H9 (cell line): ENCODE measurements around the gene SOSTDC1. TPM values are rescaled to one million over a fixed set of nuclear protein-coding genes. Genes with fewer than 3 reads are reported as not detected.

Experiments
- DNase-seq: peaks from one replicate; pipeline ENCODE4 v3.0.0-alpha.2; 2017
- H2AFZ ChIP-seq: one replicate; pipeline ENCODE4 v1.6.1; 2013; ENCODE audit warnings: mild to moderate bottlenecking, low read length, control low read depth, moderate library complexity
- H2AK5ac ChIP-seq: 2 replicates; pipeline ENCODE4 v1.6.1; 2013; ENCODE audit warnings: low read length, control low read depth, mixed read lengths; ENCODE audit not compliant: insufficient read length
- H2BK120ac ChIP-seq: one replicate; pipeline ENCODE4 v1.6.1; 2013; ENCODE audit warnings: low read depth, mild to moderate bottlenecking, low read length, control low read depth, inconsistent platforms; ENCODE audit not compliant: poor library complexity, severe bottlenecking
- H2BK12ac ChIP-seq: 2 replicates; pipeline ENCODE4 v1.6.1; 2013; ENCODE audit warnings: low read length, control low read depth, mixed read lengths, low read depth; ENCODE audit not compliant: insufficient read length
- H2BK15ac ChIP-seq: 2 replicates; pipeline ENCODE4 v1.6.1; 2013; ENCODE audit warnings: low read depth, low read length, control low read depth
- H2BK20ac ChIP-seq: one replicate; pipeline ENCODE4 v1.6.1; 2013; ENCODE audit warnings: low read depth, mild to moderate bottlenecking, low read length, control low read depth, inconsistent platforms; ENCODE audit not compliant: poor library complexity, severe bottlenecking
- H2BK5ac ChIP-seq: 2 replicates; pipeline ENCODE4 v1.6.1; 2013; ENCODE audit warnings: low read length, control low read depth, mixed read lengths; ENCODE audit not compliant: insufficient read length
- H3K14ac ChIP-seq: 2 replicates; pipeline ENCODE4 v1.6.1; 2013; ENCODE audit warnings: low read length, control low read depth; ENCODE audit not compliant: insufficient read depth
- H3K18ac ChIP-seq: 2 replicates; pipeline ENCODE4 v1.6.1; 2013; ENCODE audit warnings: low read depth, mild to moderate bottlenecking, mixed read lengths, low read length, control low read depth; ENCODE audit not compliant: insufficient read length
- H3K23ac ChIP-seq: 2 replicates; pipeline ENCODE4 v1.6.1; 2013; ENCODE audit warnings: low read length, control low read depth, mixed read lengths, low read depth; ENCODE audit not compliant: insufficient read length
- H3K23me2 ChIP-seq: 2 replicates; pipeline ENCODE4 v1.6.1; 2013; ENCODE audit warnings: low read depth, mild to moderate bottlenecking, mixed read lengths, low read length, control low read depth; ENCODE audit not compliant: insufficient read length, poor library complexity, severe bottlenecking
- H3K27ac ChIP-seq: 2 replicates; pipeline ENCODE4 v1.5.1; 2013; ENCODE audit warnings: low read length, control low read depth, mixed read lengths, low read depth; ENCODE audit not compliant: insufficient read length
- H3K27me3 ChIP-seq: 2 replicates; pipeline ENCODE4 v1.6.1; 2013; ENCODE audit warnings: low read length, control low read depth, inconsistent platforms; ENCODE audit not compliant: insufficient read depth
- H3K4ac ChIP-seq: 2 replicates; pipeline ENCODE4 v1.6.1; 2013; ENCODE audit warnings: low read depth, mild to moderate bottlenecking, control low read depth, inconsistent platforms, low read length, moderate library complexity
- H3K4me1 ChIP-seq: 2 replicates; pipeline ENCODE4 v1.6.1; 2013; ENCODE audit warnings: low read length, control low read depth, inconsistent platforms; ENCODE audit not compliant: insufficient read depth
- H3K4me2 ChIP-seq: 2 replicates; pipeline ENCODE4 v1.6.1; 2013; ENCODE audit warnings: low read length, control low read depth, mixed read lengths; ENCODE audit not compliant: insufficient read length, insufficient read depth
- H3K56ac ChIP-seq: 2 replicates; pipeline ENCODE4 v1.6.1; 2013; ENCODE audit warnings: low read depth, mild to moderate bottlenecking, mixed read lengths, low read length, control low read depth; ENCODE audit not compliant: insufficient read length
- H3K79me1 ChIP-seq: 2 replicates; pipeline ENCODE4 v1.6.1; 2013; ENCODE audit warnings: low read depth, mild to moderate bottlenecking, moderate library complexity, low read length, control low read depth, inconsistent platforms; ENCODE audit not compliant: insufficient read depth, poor library complexity, severe bottlenecking
- H3K79me2 ChIP-seq: 2 replicates; pipeline ENCODE4 v1.6.1; 2013; ENCODE audit warnings: low read length, control low read depth, inconsistent platforms; ENCODE audit not compliant: insufficient read depth
- H3K9ac ChIP-seq: 2 replicates; pipeline ENCODE4 v1.6.1; 2013; ENCODE audit warnings: low read length, control low read depth, mixed read lengths; ENCODE audit not compliant: insufficient read length; ENCODE audit errors: extremely low read depth
- H3K9me3 ChIP-seq: one replicate; pipeline ENCODE4 v1.6.1; 2013; ENCODE audit warnings: low read depth, low read length, inconsistent platforms; ENCODE audit not compliant: control insufficient read depth
- H3T11ph ChIP-seq: one replicate; pipeline ENCODE4 v1.6.1; 2013; ENCODE audit warnings: mild to moderate bottlenecking, low read length, control low read depth, inconsistent platforms
- H4K20me1 ChIP-seq: one replicate; pipeline ENCODE4 v1.6.1; 2013; ENCODE audit not compliant: control insufficient read depth, insufficient read length, insufficient read depth
- H4K5ac ChIP-seq: 2 replicates; pipeline ENCODE4 v1.6.1; 2013; ENCODE audit warnings: low read depth, mild to moderate bottlenecking, mixed read lengths, low read length, control low read depth; ENCODE audit not compliant: insufficient read length
- H4K8ac ChIP-seq: replicated peaks from 2 replicates; pipeline ENCODE4 v1.6.1; 2013; ENCODE audit warnings: low read length, control low read depth, mixed read lengths, low read depth; ENCODE audit not compliant: insufficient read length
- H4K91ac ChIP-seq: 2 replicates; pipeline ENCODE4 v1.6.1; 2013; ENCODE audit warnings: low read depth, mild to moderate bottlenecking, moderate library complexity, mixed read lengths, low read length, control low read depth; ENCODE audit not compliant: insufficient read length
- H3K27ac Mint-ChIP-seq, 3 experiments: 2 replicates in 2 of 3; 3 replicates in 1 of 3; pipeline ENCODE4 v1.8.0; 2020 to 2021; ENCODE audit warnings: mixed read lengths in 3 of 3, mild to moderate bottlenecking in 1 of 3, moderate library complexity in 1 of 3
- H3K27me3 Mint-ChIP-seq: 2 replicates; pipeline ENCODE4 v1.8.0; 2021; ENCODE audit warnings: low read depth, mild to moderate bottlenecking, moderate library complexity, mixed read lengths
- H3K36me3 Mint-ChIP-seq, 3 experiments: 2 replicates in 2 of 3; 3 replicates in 1 of 3; pipeline ENCODE4 v1.8.0; 2020 to 2021; ENCODE audit warnings: low read depth in 3 of 3, mixed read lengths in 3 of 3; ENCODE audit not compliant: insufficient read depth in 1 of 3
- H3K4me1 Mint-ChIP-seq, 2 experiments: 2 replicates each; pipeline ENCODE4 v1.8.0; 2020; ENCODE audit warnings: mixed read lengths in 2 of 2
- H3K4me3 Mint-ChIP-seq, 2 experiments: 2 replicates in 1 of 2; 3 replicates in 1 of 2; pipeline ENCODE4 v1.8.0; 2020 to 2021; ENCODE audit warnings: mild to moderate bottlenecking in 2 of 2, mixed read lengths in 2 of 2, moderate library complexity in 1 of 2
- H3K9me3 Mint-ChIP-seq, 2 experiments: 2 replicates in 1 of 2; 3 replicates in 1 of 2; pipeline ENCODE4 v1.8.0; 2020; ENCODE audit warnings: mild to moderate bottlenecking in 2 of 2, mixed read lengths in 2 of 2, moderate library complexity in 1 of 2
- CTCF ChIP-seq: fragments of 200-600 bp; sonication (generic); conservative IDR thresholded peaks from 3 replicates; pipeline ENCODE4 v1.8.0; 2021; ENCODE audit warnings: antibody characterized with exemption, mild to moderate bottlenecking
- WGBS: extraction: QIAGEN DNeasy Blood & Tissue Kit; methylation state at CpG from one replicate; pipeline ENCODE4 v1.1.7; 2013; ENCODE audit warnings: missing lambda C conversion rate, low lambda C conversion rate, mixed read lengths; ENCODE audit not compliant: insufficient read length; ENCODE audit errors: extremely low coverage; 5-methylcytosine and 5-hydroxymethylcytosine counted together
- total RNA-seq: library from RNA; stranded (reverse); gene quantifications from 2 replicates; pipeline ENCODE4 v1.2.1, GENCODE V29; 2021

SOSTDC1 gene
- total RNA-seq, 1 experiment from 2014 or later, result not detected

GRCh38 chr7:16436306-16436705 is 29.2 kb downstream of the SOSTDC1 start:
- DNase-seq, result no peak
- H2BK20ac ChIP-seq, result no peak overlapping the region
- Mint-ChIP-seq H3K4me3 (no peak overlapping the region), H3K4me1 (no peaks in the 10 kb centered on the region), H3K27ac (no peak overlapping the region), H3K27me3 (no peaks in the 10 kb centered on the region), H3K36me3 (no peaks in the 10 kb centered on the region), H3K9me3 (no peaks in the 10 kb centered on the region)
- H3K79me1 ChIP-seq, result no peaks in the 10 kb centered on the region
- H3K23ac ChIP-seq, result no peak overlapping the region
- no peak overlapping the region for H3K56ac ChIP-seq
- no peak overlapping the region for H2BK5ac ChIP-seq
- H2BK120ac ChIP-seq, result no peak overlapping the region
- H4K8ac ChIP-seq, result no peak overlapping the region
- no peak overlapping the region for H2AK5ac ChIP-seq
- H3K18ac ChIP-seq, result no peak overlapping the region
- H3K9me3 ChIP-seq, result no peaks in the 10 kb centered on the region
- no peaks in the 10 kb centered on the region for H3K27me3 ChIP-seq
- no peak overlapping the region for H2BK12ac ChIP-seq
- no peak overlapping the region for H3K4ac ChIP-seq
- no peaks in the 10 kb centered on the region for H4K20me1 ChIP-seq
- no peak overlapping the region for H4K5ac ChIP-seq
- H3T11ph ChIP-seq, result no peak overlapping the region
- no peak overlapping the region for H4K91ac ChIP-seq
- H3K23me2 ChIP-seq, result no peaks in the 10 kb centered on the region
- H3K4me1 ChIP-seq, result no peaks in the 10 kb centered on the region
- H3K14ac ChIP-seq, result no peak overlapping the region
- no CpG with 5 or more reads among the region's 2 CpGs for WGBS
- H2BK15ac ChIP-seq, result no peak overlapping the region
- no peak overlapping the region for H3K4me2 ChIP-seq
- no peak for TF ChIP-seq CTCF
- no peak overlapping the region for H3K9ac ChIP-seq
- no peaks in the 10 kb centered on the region for H3K79me2 ChIP-seq
- H3K27ac ChIP-seq, result no peak overlapping the region
- no peak overlapping the region for H2AFZ ChIP-seq
